ENCODE measurements around the gene ZBTB20.

DNA sequence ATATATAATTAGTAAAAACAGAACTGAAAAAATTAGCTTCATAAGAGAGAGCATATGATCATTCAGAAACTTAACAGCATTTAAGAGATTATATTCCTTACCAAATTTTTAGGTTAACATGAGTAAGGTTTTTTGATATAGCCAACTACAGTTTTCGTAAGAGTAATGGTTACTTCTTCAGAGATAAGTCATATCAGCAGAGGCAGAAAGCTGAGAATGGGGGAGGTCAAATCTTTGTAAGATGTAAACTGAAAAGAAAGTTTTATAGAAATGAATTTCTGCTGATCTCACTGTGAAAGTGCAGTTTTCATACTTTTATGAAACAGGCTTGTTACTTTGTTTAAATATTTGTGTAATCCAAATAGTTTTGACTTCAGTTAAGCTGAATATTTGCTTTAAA is 193.3 kb downstream of the ZBTB20 start:
- TF ChIP-seq POLR2AphosphoS5 (IDR thresholded peaks at IDR 0.05) (no peak), EP300 (IDR thresholded peaks at IDR 0.05) (no peak)
- TF ChIP-seq, protein P1, sequence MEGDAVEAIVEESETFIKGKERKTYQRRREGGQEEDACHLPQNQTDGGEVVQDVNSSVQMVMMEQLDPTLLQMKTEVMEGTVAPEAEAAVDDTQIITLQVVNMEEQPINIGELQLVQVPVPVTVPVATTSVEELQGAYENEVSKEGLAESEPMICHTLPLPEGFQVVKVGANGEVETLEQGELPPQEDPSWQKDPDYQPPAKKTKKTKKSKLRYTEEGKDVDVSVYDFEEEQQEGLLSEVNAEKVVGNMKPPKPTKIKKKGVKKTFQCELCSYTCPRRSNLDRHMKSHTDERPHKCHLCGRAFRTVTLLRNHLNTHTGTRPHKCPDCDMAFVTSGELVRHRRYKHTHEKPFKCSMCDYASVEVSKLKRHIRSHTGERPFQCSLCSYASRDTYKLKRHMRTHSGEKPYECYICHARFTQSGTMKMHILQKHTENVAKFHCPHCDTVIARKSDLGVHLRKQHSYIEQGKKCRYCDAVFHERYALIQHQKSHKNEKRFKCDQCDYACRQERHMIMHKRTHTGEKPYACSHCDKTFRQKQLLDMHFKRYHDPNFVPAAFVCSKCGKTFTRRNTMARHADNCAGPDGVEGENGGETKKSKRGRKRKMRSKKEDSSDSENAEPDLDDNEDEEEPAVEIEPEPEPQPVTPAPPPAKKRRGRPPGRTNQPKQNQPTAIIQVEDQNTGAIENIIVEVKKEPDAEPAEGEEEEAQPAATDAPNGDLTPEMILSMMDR (IDR thresholded peaks at IDR 0.05): no peak
